Measurements from ENCODE around the gene CPED1. TPM values are rescaled to one million over a fixed set of nuclear protein-coding genes. Genes with fewer than 3 reads are reported as not detected.

Gene CPED1
- total and polyA plus RNA-seq, 2 experiments from 2014 or later = 0.17 to 0.47 TPM

DNA sequence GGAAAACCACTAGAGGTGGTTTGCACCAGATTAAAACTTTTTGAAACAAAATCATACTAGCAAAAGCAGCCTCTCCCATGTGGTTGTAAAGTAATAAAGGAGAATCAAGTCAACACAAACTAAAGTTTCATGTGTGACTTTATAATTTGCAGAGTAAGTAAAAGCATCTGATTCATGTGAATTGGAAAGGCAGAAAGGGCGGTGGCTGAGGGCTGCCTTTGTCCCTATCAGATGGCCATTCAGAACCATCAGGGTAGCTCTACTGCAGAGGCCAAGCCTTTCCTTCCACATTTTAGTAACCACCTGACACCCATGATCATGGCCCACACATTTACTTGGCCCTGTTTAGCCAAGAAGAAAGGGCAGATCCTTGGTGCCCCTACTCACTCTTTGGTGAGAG is 356.0 kb downstream of the CPED1 start:
- Histone ChIP-seq H3K4me1 (ENCODE audit: insufficient read depth) (no peaks in the 10 kb centered on the region), H3F3A (replicated peaks; ENCODE audit: low read depth) (no peaks in the 10 kb centered on the region), H3K9me2 (ENCODE audit: insufficient read depth) (no peaks in the 10 kb centered on the region), H2AFZ (no peak overlapping the region), H3K4me2 (no peak overlapping the region), H3K27me3 (ENCODE audit: insufficient read depth) (no peaks in the 10 kb centered on the region), H3K4me3 (no peak overlapping the region), H3K36me3 (ENCODE audit: insufficient read depth) (no peaks in the 10 kb centered on the region; the same call in 1 of the 2 replicates), H3K27ac (ENCODE audit: low read depth) (no peak overlapping the region), H3K79me2 (replicated peaks; ENCODE audit: insufficient read depth) (no peaks in the 10 kb centered on the region), H4K20me1 (replicated peaks; ENCODE audit: insufficient read depth) (no peaks in the 10 kb centered on the region)
- TF ChIP-seq POLR2AphosphoS5 (IDR thresholded peaks at IDR 0.05; ENCODE audit: low read depth) (no peak), JUNB (IDR thresholded peaks at IDR 0.05; ENCODE audit: unreplicated experiment) (no peak), REST (IDR thresholded peaks at IDR 0.05; ENCODE audit: unreplicated experiment) (no peak), ETS1 (IDR thresholded peaks at IDR 0.05) (no peak), STAT1 (IDR thresholded peaks at IDR 0.05; ENCODE audit: unreplicated experiment) (no peak), EZH2phosphoT487 (IDR thresholded peaks at IDR 0.05; ENCODE audit: unreplicated experiment) (no peak), CTCF (conservative IDR thresholded peaks at IDR 0.05; ENCODE audit: low read depth in 2 of 2) (no peak), NANOG (IDR thresholded peaks at IDR 0.05; ENCODE audit: borderline replicate concordance) (no peak), ZNF114 (CRISPR knock-in tag; IDR thresholded peaks at IDR 0.05) (no peak), CREB1 (CRISPR knock-in tag; IDR thresholded peaks at IDR 0.05; ENCODE audit: low read depth) (no peak), EZH2 (IDR thresholded peaks at IDR 0.05; ENCODE audit: low read depth, unreplicated experiment) (no peak), ZNF331 (CRISPR knock-in tag; IDR thresholded peaks at IDR 0.05; ENCODE audit: low read depth) (no peak)
- TF ChIP-seq, protein P1, sequence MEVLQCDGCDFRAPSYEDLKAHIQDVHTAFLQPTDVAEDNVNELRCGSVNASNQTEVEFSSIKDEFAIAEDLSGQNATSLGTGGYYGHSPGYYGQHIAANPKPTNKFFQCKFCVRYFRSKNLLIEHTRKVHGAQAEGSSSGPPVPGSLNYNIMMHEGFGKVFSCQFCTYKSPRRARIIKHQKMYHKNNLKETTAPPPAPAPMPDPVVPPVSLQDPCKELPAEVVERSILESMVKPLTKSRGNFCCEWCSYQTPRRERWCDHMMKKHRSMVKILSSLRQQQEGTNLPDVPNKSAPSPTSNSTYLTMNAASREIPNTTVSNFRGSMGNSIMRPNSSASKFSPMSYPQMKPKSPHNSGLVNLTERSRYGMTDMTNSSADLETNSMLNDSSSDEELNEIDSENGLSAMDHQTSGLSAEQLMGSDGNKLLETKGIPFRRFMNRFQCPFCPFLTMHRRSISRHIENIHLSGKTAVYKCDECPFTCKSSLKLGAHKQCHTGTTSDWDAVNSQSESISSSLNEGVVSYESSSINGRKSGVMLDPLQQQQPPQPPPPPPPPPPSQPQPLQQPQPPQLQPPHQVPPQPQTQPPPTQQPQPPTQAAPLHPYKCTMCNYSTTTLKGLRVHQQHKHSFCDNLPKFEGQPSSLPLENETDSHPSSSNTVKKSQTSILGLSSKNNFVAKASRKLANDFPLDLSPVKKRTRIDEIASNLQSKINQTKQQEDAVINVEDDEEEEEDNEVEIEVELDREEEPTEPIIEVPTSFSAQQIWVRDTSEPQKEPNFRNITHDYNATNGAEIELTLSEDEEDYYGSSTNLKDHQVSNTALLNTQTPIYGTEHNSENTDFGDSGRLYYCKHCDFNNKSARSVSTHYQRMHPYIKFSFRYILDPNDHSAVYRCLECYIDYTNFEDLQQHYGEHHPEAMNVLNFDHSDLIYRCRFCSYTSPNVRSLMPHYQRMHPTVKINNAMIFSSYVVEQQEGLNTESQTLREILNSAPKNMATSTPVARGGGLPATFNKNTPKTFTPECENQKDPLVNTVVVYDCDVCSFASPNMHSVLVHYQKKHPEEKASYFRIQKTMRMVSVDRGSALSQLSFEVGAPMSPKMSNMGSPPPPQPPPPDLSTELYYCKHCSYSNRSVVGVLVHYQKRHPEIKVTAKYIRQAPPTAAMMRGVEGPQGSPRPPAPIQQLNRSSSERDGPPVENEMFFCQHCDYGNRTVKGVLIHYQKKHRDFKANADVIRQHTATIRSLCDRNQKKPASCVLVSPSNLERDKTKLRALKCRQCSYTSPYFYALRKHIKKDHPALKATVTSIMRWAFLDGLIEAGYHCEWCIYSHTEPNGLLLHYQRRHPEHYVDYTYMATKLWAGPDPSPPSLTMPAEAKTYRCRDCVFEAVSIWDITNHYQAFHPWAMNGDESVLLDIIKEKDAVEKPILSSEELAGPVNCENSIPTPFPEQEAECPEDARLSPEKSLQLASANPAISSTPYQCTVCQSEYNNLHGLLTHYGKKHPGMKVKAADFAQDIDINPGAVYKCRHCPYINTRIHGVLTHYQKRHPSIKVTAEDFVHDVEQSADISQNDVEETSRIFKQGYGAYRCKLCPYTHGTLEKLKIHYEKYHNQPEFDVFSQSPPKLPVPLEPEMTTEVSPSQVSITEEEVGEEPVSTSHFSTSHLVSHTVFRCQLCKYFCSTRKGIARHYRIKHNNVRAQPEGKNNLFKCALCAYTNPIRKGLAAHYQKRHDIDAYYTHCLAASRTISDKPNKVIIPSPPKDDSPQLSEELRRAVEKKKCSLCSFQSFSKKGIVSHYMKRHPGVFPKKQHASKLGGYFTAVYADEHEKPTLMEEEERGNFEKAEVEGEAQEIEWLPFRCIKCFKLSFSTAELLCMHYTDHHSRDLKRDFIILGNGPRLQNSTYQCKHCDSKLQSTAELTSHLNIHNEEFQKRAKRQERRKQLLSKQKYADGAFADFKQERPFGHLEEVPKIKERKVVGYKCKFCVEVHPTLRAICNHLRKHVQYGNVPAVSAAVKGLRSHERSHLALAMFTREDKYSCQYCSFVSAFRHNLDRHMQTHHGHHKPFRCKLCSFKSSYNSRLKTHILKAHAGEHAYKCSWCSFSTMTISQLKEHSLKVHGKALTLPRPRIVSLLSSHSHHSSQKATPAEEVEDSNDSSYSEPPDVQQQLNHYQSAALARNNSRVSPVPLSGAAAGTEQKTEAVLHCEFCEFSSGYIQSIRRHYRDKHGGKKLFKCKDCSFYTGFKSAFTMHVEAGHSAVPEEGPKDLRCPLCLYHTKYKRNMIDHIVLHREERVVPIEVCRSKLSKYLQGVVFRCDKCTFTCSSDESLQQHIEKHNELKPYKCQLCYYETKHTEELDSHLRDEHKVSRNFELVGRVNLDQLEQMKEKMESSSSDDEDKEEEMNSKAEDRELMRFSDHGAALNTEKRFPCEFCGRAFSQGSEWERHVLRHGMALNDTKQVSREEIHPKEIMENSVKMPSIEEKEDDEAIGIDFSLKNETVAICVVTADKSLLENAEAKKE (CRISPR knock-in tag; IDR thresholded peaks at IDR 0.05) = no peak
- no peaks in the 10 kb centered on the region for H3K9me3 Mint-ChIP-seq
- H3K27me3 Mint-ChIP-seq (ENCODE audit: insufficient read depth, low read depth, poor library complexity) = no peaks in the 10 kb centered on the region
- H3K4me3 Mint-ChIP-seq = no peak overlapping the region
- DNase-seq (ENCODE audit: low spot score) = no peak
- peaks cover 7% of the 10 kb centered on the region; the same call in 2 of the 3 replicates for H3K36me3 Mint-ChIP-seq (ENCODE audit: low read depth)
- no peak for ATAC-seq
- H3K4me1 Mint-ChIP-seq = no peaks in the 10 kb centered on the region
- no peak overlapping the region for H3K27ac Mint-ChIP-seq

All from GM23338 (cell line).